ENCODE data around the gene HELQ.
A peak's percentile ranks its signal among the peaks of the same experiment; 100 is the strongest.
"Not testable (repeated sequence)": the region's sequence is repeated elsewhere in the genome, so short reads cannot be mapped to it uniquely, and the experiment has no call there.

The HELQ gene

DNA sequence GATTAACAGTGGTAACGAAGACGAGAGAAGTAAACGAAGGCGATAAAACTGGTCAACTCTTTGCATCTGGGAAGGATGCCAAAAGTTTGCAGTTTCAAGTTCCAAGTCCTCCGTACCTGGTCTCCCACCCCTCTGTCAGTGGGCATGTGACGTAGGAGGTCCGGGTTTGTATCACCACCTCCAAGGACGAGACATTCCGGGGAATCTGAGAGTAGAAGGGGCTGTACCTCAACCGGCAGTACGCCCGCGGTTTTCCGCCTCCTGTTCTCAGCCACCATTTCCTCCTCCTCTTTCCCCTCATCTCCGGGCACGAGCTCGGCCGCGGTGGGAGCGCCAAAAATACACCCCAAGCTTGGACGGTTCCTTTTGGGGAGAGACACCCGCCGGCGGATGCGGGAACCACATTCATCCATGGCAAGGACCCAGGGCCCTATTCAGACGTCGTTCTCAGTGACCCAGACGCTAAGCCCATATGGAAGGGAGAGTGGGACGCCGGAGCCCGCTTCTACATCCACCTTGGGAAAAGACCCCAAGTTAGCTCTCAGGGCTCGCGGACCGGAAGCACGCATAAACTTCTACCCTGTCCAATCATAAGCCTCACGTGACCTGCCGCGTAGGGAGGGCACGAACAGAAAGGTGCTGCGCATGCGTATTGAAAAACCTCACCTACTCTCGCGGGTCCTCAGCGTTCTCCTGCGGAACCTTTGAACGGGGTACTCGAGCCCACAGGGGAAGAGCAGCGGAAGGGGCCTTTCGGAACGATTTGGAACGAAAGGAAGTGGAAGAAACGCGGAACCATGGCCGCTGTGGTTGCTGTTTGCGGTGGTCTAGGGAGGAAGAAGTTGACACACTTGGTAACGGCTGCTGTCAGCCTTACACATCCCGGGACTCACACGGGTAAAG, at the start of gene HELQ, which contains the start of gene MRPS18C:
TSS of gene HELQ (minus strand) at position 543 of the 903 bp plus-strand sequence. CDS start at position 413, 130 bp downstream.
TSS of gene MRPS18C (plus strand) at position 778 of the 903 bp plus-strand sequence. CDS start at position 798, 20 bp downstream.
- peak; percentile 98 for DNase-seq (ENCODE audit: low read depth)
- TF ChIP-seq, protein P1, sequence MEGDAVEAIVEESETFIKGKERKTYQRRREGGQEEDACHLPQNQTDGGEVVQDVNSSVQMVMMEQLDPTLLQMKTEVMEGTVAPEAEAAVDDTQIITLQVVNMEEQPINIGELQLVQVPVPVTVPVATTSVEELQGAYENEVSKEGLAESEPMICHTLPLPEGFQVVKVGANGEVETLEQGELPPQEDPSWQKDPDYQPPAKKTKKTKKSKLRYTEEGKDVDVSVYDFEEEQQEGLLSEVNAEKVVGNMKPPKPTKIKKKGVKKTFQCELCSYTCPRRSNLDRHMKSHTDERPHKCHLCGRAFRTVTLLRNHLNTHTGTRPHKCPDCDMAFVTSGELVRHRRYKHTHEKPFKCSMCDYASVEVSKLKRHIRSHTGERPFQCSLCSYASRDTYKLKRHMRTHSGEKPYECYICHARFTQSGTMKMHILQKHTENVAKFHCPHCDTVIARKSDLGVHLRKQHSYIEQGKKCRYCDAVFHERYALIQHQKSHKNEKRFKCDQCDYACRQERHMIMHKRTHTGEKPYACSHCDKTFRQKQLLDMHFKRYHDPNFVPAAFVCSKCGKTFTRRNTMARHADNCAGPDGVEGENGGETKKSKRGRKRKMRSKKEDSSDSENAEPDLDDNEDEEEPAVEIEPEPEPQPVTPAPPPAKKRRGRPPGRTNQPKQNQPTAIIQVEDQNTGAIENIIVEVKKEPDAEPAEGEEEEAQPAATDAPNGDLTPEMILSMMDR (IDR thresholded peaks at IDR 0.05; ENCODE audit: insufficient read depth, low read depth, low read length, missing control alignments) = peak; percentile 46
- peak within 1 kb of the TSS; percentile 71 for H3K4me3 ChIP-seq (ENCODE audit: low read length)

DNA sequence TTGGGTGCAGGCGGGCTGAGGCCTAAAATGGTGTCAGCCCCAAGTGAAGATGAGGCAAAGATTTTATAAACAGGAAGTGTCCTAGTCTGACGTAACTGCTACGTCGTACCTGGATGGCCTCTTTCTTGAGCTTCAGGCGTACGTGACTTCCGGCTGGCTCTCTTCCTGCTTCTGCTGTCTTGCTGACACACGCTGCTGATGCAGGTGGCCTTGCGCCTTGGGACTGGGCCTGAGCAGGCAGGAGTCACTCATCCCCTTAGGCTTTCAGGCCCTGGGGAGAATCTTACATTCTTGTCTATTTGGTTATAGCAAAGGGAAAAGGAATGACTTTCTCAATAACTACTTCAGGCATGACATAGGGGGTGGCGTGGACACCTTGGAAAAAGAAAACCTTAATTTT, 49.4 kb upstream of the HELQ start:
- no peak for DNase-seq (ENCODE audit: low read depth)
- TF ChIP-seq, protein P1 (IDR thresholded peaks at IDR 0.05; ENCODE audit: insufficient read depth, low read depth, low read length, missing control alignments) = no peak
- no peak overlapping the region for H3K4me3 ChIP-seq (ENCODE audit: low read length)

DNA sequence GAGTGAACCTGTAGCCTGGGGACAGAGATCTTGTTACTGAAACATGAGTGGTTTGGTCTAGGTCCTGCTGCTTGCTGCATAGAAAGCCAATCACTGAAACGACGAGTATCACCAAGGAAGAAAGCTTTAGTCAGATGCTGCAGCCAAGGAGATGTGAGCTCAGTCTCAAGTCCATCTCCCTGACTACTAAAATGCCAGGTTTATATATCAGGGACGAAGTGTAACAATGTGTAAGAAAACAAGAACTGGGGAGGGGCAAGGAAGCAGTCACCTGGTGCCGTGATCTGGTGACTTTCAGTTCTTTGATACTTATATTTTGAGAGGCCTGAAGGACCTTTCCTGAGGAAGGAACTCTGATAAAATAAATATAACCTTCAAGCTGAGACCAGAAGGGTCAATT, 48.9 kb upstream of the HELQ start:
- TF ChIP-seq, protein P1 (IDR thresholded peaks at IDR 0.05; ENCODE audit: insufficient read depth, low read depth, low read length, missing control alignments) = no peak
- H3K4me3 ChIP-seq (ENCODE audit: low read length) = no peak overlapping the region
- DNase-seq (ENCODE audit: low read depth) = no peak

DNA sequence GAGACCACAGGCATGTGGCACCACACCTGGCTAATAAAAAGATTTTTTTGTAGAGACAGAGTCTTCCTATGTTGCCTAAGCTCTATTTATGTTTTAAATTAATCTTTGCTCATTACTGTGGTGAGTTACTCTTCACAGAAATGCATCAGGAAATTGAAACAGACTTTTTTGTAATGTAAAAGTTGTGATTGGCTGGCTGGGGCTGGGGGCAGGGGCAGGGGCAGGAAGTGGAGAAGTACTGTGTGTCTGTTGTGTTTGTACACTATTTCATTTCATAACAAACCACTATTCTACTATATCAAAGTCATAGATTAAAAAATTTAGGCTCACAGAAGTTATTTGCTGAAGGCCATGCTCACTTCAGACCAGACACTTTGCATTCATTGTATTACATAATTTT, 48.4 kb upstream of the HELQ start:
- TF ChIP-seq, protein P1 (IDR thresholded peaks at IDR 0.05; ENCODE audit: insufficient read depth, low read depth, low read length, missing control alignments) = no peak
- no peak overlapping the region for H3K4me3 ChIP-seq (ENCODE audit: low read length)
- no peak for DNase-seq (ENCODE audit: low read depth)

DNA sequence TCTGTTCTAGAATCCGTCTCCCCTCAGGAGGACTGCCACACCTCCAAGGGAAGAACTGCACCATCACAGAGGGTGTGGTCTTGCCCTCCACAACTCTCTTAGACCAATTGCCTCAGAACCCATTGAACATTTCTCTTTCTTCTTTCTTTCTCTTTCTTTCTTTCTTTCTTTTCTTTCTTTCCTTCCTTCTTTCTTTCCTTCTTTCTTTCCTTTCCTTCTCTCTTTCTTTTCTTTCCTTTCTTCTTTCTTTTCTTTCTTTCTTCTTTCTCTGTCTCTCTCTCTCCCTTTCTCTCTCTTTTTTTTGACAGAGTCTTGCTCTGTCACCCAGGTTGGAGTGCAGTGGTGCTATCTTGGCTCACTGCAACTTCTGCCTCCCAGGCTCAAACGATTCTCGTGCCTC, 46.0 kb upstream of the HELQ start:
- H3K4me3 ChIP-seq (ENCODE audit: low read length); DNase-seq (ENCODE audit: low read depth): not testable (repeated sequence)

- no peak for DNase-seq (ENCODE audit: low read depth)
- H3K4me3 ChIP-seq (ENCODE audit: low read length) = no peak overlapping the region
- TF ChIP-seq, protein P1 (IDR thresholded peaks at IDR 0.05; ENCODE audit: insufficient read depth, low read depth, low read length, missing control alignments) = no peak
These were observed 42.6 kb upstream of the HELQ start for GRCh38 chr4:83498187-83498586.

DNA sequence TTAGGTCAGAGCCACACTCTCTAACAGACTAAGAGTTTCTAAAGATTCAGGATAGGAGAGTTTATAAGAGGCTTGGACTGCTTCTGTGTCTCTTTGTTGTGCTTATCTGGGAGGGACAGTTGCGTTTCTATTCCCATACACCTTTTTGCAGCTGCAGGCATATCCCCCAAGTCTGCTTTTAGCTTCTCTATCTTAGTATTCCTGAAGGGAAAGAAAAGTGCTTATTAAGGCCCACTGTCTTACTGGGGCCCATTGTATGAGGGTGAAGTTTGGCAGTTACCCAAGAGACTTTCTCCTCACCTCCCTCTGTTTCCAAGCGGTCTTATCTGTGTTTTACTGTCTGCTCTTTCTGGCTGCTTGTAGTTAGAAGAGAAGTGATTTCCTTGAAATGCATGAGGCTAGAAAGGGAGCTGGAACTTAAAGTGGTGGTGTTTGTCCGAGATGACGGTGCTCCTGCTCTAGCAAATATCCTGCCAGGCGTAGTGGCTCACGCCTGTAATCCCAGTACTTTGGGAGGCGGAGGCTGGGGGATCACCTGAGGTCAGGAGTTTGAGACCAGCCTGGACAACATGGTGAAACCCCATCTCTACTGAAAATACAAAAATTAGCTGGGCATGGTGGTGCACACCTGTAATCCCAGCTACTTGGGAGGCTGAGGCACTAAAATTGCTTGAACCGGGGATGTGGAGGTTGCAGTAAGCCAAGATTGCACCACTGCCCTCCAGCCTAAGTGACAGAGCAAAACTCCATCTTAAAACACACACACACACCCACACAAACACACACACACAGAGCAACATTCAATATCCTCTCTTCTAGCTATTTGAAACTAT, 40.7 kb upstream of the HELQ start:
- DNase-seq (ENCODE audit: low read depth); H3K4me3 ChIP-seq (ENCODE audit: low read length): not testable (repeated sequence)

All from epithelial cell of esophagus (primary cell).